Measurements from ENCODE around the gene NR2C2. TPM values are rescaled to one million over a fixed set of nuclear protein-coding genes. Genes with fewer than 3 reads are reported as not detected.
"Not testable (repeated sequence)": the region's sequence is repeated elsewhere in the genome, so short reads cannot be mapped to it uniquely, and the experiment has no call there.

Gene NR2C2
- total and polyA plus RNA-seq, 5 donors from 2014 or later: 9.3 to 61.5 (median 12.4) TPM

DNA sequence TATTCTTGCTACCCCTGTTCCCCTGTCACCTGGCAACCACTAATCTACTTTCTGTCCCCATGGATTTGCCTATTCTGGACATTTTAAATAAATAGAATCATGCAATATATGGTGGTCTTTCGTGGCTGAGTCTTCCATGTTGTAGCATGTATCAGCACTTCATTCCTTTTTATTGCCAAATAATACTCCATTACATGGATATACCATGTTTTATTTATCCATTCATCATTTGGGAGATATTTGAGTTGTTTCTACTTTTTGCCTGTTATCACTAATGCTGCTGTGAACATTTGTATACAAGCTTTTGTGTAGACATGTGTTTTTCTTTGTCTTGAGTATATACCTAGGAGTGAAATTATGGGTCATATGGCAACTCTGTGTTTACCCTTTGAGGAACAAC is 50.6 kb downstream of the NR2C2 start:
- Mint-ChIP-seq H3K4me3 (no peak overlapping the region), H3K4me1 (peaks cover 17 to 38% (median 31%) of the 10 kb centered on the region in 4 donors), H3K36me3 (peaks cover 28% of the 10 kb centered on the region), H3K27ac (no peak overlapping the region), H3K9me3 (peaks cover 0 to 4% (median 2%) of the 10 kb centered on the region in 7 donors), H3K27me3 (no peaks in the 10 kb centered on the region)
- Histone ChIP-seq H3K27me3 (ENCODE audit: control insufficient read depth, insufficient read depth, low read length) (no peaks in the 10 kb centered on the region), H3K36me3 (ENCODE audit: control insufficient read depth, insufficient read depth, low read length) (peaks cover 7% of the 10 kb centered on the region), H3K4me3 (ENCODE audit: low read depth, low read length) (no peak overlapping the region), H3K4me1 (ENCODE audit: control insufficient read depth, insufficient read depth, low read length, poor library complexity, severe bottlenecking) (no peaks in the 10 kb centered on the region), H3K27ac (ENCODE audit: insufficient read depth, low read length, poor library complexity, severe bottlenecking) (no peak overlapping the region), H3K9me3 (ENCODE audit: control insufficient read depth in 2 of 2, low read length in 2 of 2) (no peaks in the 10 kb centered on the region)
- ATAC-seq (ENCODE audit: low read depth in 2 of 2) (no peak), DNase-seq (no peak)

DNA sequence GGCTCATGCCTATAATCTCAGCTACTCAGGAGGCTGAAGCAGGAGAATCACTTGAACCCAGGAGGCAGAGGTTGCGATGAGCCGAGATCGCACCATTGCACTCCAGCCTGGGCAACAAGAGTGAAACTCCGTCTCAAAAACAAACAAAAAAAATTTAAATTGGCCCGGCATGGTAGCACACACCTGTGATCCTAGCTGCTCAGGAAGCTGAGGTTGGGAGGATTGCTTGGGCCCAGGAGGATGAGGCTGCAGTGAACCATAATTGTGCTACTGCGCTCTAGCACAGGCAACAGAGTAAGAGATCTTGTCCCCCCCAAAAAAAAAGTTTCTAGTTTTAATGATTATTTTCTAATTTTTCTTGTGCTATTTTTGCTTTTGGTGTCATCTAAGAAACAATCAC is 51.8 kb downstream of the NR2C2 start:
- H3K9me3 ChIP-seq (ENCODE audit: control insufficient read depth in 2 of 2, low read length in 2 of 2); H3K4me3 Mint-ChIP-seq; H3K27ac ChIP-seq (ENCODE audit: insufficient read depth, low read length, poor library complexity, severe bottlenecking); DNase-seq; H3K27me3 ChIP-seq (ENCODE audit: control insufficient read depth, insufficient read depth, low read length); H3K27me3 Mint-ChIP-seq; H3K4me3 ChIP-seq (ENCODE audit: low read depth, low read length); H3K27ac Mint-ChIP-seq; ATAC-seq (ENCODE audit: low read depth in 2 of 2); H3K4me1 ChIP-seq (ENCODE audit: control insufficient read depth, insufficient read depth, low read length, poor library complexity, severe bottlenecking); H3K9me3 Mint-ChIP-seq: not testable (repeated sequence)
- Mint-ChIP-seq H3K36me3 (peaks cover 35% of the 10 kb centered on the region), H3K4me1 (peaks cover 22 to 36% (median 33%) of the 10 kb centered on the region in 4 donors)
- H3K36me3 ChIP-seq (ENCODE audit: control insufficient read depth, insufficient read depth, low read length): peaks cover 18% of the 10 kb centered on the region

DNA sequence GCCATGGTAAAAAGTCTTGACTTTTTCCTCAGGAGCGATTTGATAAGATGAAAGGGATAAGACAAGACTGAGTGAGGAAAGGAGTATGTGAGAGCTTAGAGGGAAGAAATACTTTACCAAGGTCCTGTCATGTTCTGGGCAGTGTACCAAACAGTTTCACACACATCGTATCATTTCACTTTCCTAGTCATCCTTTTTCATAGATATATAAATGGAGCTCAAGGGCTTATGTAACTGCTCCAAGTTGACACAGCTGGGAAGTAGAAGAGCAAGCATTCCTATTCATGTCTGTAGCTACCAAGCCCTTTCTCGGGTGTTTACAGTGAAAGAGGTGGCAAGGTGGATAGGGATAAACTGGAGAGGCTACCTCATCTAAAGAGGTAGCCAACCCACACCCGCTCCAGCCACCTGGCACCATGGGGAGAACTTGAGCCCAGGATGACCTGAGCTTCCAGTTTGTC is 60.3 kb downstream of the NR2C2 start:
- DNase-seq (no peak), ATAC-seq (ENCODE audit: low read depth in 2 of 2) (no peak)
- peaks cover 34% of the 10 kb centered on the region for H3K36me3 Mint-ChIP-seq
- no peak overlapping the region for H3K4me3 Mint-ChIP-seq
- Histone ChIP-seq H3K27ac (ENCODE audit: insufficient read depth, low read length, poor library complexity, severe bottlenecking) (no peak overlapping the region), H3K27me3 (ENCODE audit: control insufficient read depth, insufficient read depth, low read length) (no peaks in the 10 kb centered on the region), H3K9me3 (ENCODE audit: control insufficient read depth in 2 of 2, low read length in 2 of 2) (no peaks in the 10 kb centered on the region), H3K36me3 (ENCODE audit: control insufficient read depth, insufficient read depth, low read length) (peaks cover 58% of the 10 kb centered on the region), H3K4me3 (ENCODE audit: low read depth, low read length) (no peak overlapping the region), H3K4me1 (ENCODE audit: control insufficient read depth, insufficient read depth, low read length, poor library complexity, severe bottlenecking) (no peaks in the 10 kb centered on the region)
- H3K9me3 Mint-ChIP-seq: peaks cover 0 to 5% (median 0%) of the 10 kb centered on the region in 7 donors
- H3K27me3 Mint-ChIP-seq: no peaks in the 10 kb centered on the region
- peak overlapping the region in 1 of 3 donors; percentile 73 for H3K27ac Mint-ChIP-seq
- H3K4me1 Mint-ChIP-seq: peaks cover 4 to 15% (median 6%) of the 10 kb centered on the region in 4 donors

DNA sequence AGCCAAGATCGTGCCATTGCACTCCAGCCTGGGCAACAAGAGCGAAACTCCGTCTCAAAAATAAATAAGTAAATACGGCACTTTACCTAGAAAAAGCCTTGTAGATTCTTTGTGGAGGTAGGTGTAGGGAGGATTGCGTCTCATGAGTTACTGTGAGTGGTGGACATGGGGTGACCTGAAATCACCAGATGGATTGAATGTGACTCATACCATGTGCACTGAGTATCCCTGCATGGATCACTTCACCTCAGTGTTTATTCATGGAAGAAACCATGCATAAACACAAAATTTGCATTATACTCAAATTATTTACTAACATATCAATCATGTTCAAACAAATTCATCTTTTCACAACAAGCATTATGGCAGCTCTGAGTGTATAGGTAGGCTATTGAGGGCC is 61.8 kb downstream of the NR2C2 start:
- H3K27ac Mint-ChIP-seq: peak overlapping the region in 1 of 3 donors; percentile 44
- H3K27me3 Mint-ChIP-seq: no peaks in the 10 kb centered on the region
- peaks cover 37% of the 10 kb centered on the region for H3K36me3 Mint-ChIP-seq
- H3K9me3 Mint-ChIP-seq: peaks cover 0 to 3% (median 0%) of the 10 kb centered on the region in 7 donors
- no peak for DNase-seq
- H3K4me1 Mint-ChIP-seq: peaks cover 0 to 9% (median 0%) of the 10 kb centered on the region in 4 donors
- peaks cover 59% of the 10 kb centered on the region for H3K36me3 ChIP-seq (ENCODE audit: control insufficient read depth, insufficient read depth, low read length)
- no peaks in the 10 kb centered on the region for H3K4me1 ChIP-seq (ENCODE audit: control insufficient read depth, insufficient read depth, low read length, poor library complexity, severe bottlenecking)
- no peaks in the 10 kb centered on the region for H3K27me3 ChIP-seq (ENCODE audit: control insufficient read depth, insufficient read depth, low read length)
- H3K4me3 Mint-ChIP-seq: no peak overlapping the region
- H3K9me3 ChIP-seq (ENCODE audit: control insufficient read depth in 2 of 2, low read length in 2 of 2): no peaks in the 10 kb centered on the region
- no peak for ATAC-seq (ENCODE audit: low read depth in 2 of 2)
- no peak overlapping the region for H3K4me3 ChIP-seq (ENCODE audit: low read depth, low read length)
- no peak overlapping the region for H3K27ac ChIP-seq (ENCODE audit: insufficient read depth, low read length, poor library complexity, severe bottlenecking)

DNA sequence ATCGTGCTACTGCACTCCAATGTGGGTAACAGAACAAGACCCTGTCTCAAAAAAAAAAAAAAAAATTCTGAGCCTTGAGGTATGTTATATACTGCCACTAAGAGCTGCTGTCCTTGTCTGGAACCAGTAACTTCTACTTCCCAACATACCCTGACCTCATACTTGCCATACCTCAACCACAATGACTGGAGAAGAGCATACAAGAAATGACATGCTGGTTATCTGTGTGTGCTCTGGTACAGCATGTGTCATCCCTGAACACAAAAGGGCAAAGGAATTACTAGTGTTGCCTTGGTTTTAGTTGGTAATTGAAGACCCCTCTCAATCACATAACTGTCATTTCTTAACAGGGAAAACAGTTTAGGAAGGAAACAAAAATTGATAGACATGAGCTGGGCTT is 63.3 kb downstream of the NR2C2 start:
- peaks cover 42% of the 10 kb centered on the region for H3K36me3 Mint-ChIP-seq
- peaks cover 0 to 9% (median 0%) of the 10 kb centered on the region in 4 donors for H3K4me1 Mint-ChIP-seq
- DNase-seq (no peak), ATAC-seq (ENCODE audit: low read depth in 2 of 2) (no peak)
- H3K27ac Mint-ChIP-seq: peak overlapping the region in 1 of 3 donors; percentile 44
- H3K36me3 ChIP-seq (ENCODE audit: control insufficient read depth, insufficient read depth, low read length): peaks cover 59% of the 10 kb centered on the region
- no peaks in the 10 kb centered on the region for H3K9me3 Mint-ChIP-seq
- no peaks in the 10 kb centered on the region for H3K27me3 ChIP-seq (ENCODE audit: control insufficient read depth, insufficient read depth, low read length)
- no peaks in the 10 kb centered on the region for H3K27me3 Mint-ChIP-seq
- no peaks in the 10 kb centered on the region for H3K9me3 ChIP-seq (ENCODE audit: control insufficient read depth in 2 of 2, low read length in 2 of 2)
- H3K27ac ChIP-seq (ENCODE audit: insufficient read depth, low read length, poor library complexity, severe bottlenecking): no peak overlapping the region
- no peak overlapping the region for H3K4me3 ChIP-seq (ENCODE audit: low read depth, low read length)
- no peak overlapping the region for H3K4me3 Mint-ChIP-seq
- H3K4me1 ChIP-seq (ENCODE audit: control insufficient read depth, insufficient read depth, low read length, poor library complexity, severe bottlenecking): no peaks in the 10 kb centered on the region

DNA sequence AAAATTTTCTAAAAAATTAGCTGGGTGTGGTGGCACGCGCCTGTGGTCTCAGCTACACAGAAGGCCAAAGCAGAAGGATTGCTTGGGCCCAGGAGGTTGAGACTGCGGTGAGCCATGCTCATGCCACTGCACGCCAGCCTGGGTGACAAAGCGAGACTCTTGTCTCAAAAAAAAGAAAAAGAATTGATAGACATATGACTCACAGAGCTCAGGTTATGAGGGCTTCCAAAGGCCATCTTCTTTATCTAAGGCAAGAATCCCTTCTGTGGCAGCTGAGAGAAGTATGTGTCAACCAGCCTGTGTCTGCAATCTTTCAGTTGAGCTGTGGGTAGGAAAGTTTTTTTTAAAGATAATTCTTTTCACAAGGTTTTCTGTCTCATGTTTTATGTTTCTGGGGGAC is 63.8 kb downstream of the NR2C2 start:
- no peaks in the 10 kb centered on the region for H3K9me3 ChIP-seq (ENCODE audit: control insufficient read depth in 2 of 2, low read length in 2 of 2)
- H3K4me3 ChIP-seq (ENCODE audit: low read depth, low read length): no peak overlapping the region
- peaks cover 56% of the 10 kb centered on the region for H3K36me3 ChIP-seq (ENCODE audit: control insufficient read depth, insufficient read depth, low read length)
- no peak for ATAC-seq (ENCODE audit: low read depth in 2 of 2)
- Mint-ChIP-seq H3K36me3 (peaks cover 46% of the 10 kb centered on the region), H3K27me3 (no peaks in the 10 kb centered on the region), H3K4me3 (no peak overlapping the region), H3K27ac (peak overlapping the region in 1 of 3 donors; percentile 9), H3K9me3 (no peaks in the 10 kb centered on the region), H3K4me1 (peaks cover 0 to 9% (median 0%) of the 10 kb centered on the region in 4 donors)
- no peak overlapping the region for H3K27ac ChIP-seq (ENCODE audit: insufficient read depth, low read length, poor library complexity, severe bottlenecking)
- no peaks in the 10 kb centered on the region for H3K4me1 ChIP-seq (ENCODE audit: control insufficient read depth, insufficient read depth, low read length, poor library complexity, severe bottlenecking)
- no peaks in the 10 kb centered on the region for H3K27me3 ChIP-seq (ENCODE audit: control insufficient read depth, insufficient read depth, low read length)
- no peak for DNase-seq

DNA sequence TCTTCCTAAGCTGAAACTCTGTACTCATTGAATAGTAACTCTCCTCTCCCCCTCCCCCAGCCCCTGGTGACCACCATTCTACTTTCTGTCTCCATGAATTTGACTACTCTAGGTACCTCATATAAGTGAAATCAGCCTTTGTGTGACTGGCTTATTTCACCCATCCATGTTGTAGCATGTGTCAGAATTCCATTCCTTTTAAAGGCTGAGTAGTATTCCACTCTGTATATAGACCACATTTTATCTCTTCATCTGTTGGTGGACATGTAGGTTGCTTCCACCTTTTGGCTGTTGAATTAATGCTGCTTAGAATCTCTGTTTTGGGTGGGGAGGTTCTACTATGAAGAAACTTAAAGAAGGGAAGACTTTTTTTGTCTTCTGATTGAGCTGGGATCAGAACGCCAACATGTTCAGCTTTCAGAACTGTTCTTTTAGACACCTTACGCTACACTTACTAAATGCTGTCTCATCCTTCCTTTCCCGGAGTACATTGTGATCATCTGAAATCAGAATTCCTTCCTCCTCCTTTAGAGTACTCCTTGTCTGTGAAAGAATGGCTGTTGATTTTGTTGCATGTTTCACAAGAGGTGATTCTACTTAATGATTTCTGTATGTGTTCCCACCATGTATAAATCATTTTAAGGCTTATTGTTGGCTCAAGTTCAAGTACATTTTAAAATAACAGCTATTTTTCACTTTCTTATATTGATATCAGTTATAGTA is 67.4 kb downstream of the NR2C2 start:
- Histone ChIP-seq H3K4me1 (ENCODE audit: control insufficient read depth, insufficient read depth, low read length, poor library complexity, severe bottlenecking) (no peaks in the 10 kb centered on the region), H3K36me3 (ENCODE audit: control insufficient read depth, insufficient read depth, low read length) (peaks cover 65% of the 10 kb centered on the region), H3K4me3 (ENCODE audit: low read depth, low read length) (no peak overlapping the region), H3K9me3 (ENCODE audit: control insufficient read depth in 2 of 2, low read length in 2 of 2) (no peaks in the 10 kb centered on the region), H3K27ac (ENCODE audit: insufficient read depth, low read length, poor library complexity, severe bottlenecking) (no peak overlapping the region), H3K27me3 (ENCODE audit: control insufficient read depth, insufficient read depth, low read length) (no peaks in the 10 kb centered on the region)
- DNase-seq (no peak), ATAC-seq (ENCODE audit: low read depth in 2 of 2) (no peak)
- H3K36me3 Mint-ChIP-seq: peaks cover 68% of the 10 kb centered on the region
- H3K27ac Mint-ChIP-seq: no peak overlapping the region
- no peak overlapping the region for H3K4me3 Mint-ChIP-seq
- H3K4me1 Mint-ChIP-seq: peaks cover 0 to 7% (median 0%) of the 10 kb centered on the region in 4 donors
- no peaks in the 10 kb centered on the region for H3K9me3 Mint-ChIP-seq
- no peaks in the 10 kb centered on the region for H3K27me3 Mint-ChIP-seq

DNA sequence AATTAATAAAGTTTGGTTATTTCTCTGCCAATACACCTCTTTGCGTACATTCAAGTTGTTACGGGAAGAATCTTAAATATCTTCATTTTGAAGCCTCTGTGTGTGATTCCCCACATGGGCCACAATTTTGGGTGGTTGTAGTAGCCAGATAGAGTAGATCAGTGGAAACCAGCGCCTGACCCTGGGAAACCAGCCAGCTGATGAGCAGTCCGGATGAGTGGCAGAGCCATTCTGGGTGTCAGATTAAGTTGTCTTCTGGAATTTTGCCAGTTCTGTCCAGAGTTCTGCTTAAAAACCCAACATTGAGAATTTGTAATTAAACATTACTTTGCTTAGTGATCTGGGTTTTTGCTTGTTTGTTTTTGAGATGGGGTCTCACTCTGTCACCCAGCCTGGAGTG is 68.1 kb downstream of the NR2C2 start:
- H3K27me3 ChIP-seq (ENCODE audit: control insufficient read depth, insufficient read depth, low read length): no peaks in the 10 kb centered on the region
- DNase-seq (no peak), ATAC-seq (ENCODE audit: low read depth in 2 of 2) (no peak)
- no peak overlapping the region for H3K27ac Mint-ChIP-seq
- H3K27ac ChIP-seq (ENCODE audit: insufficient read depth, low read length, poor library complexity, severe bottlenecking): no peak overlapping the region
- no peaks in the 10 kb centered on the region for H3K9me3 Mint-ChIP-seq
- peaks cover 69% of the 10 kb centered on the region for H3K36me3 ChIP-seq (ENCODE audit: control insufficient read depth, insufficient read depth, low read length)
- H3K36me3 Mint-ChIP-seq: peaks cover 73% of the 10 kb centered on the region
- no peak overlapping the region for H3K4me3 Mint-ChIP-seq
- no peaks in the 10 kb centered on the region for H3K4me1 ChIP-seq (ENCODE audit: control insufficient read depth, insufficient read depth, low read length, poor library complexity, severe bottlenecking)
- no peak overlapping the region for H3K4me3 ChIP-seq (ENCODE audit: low read depth, low read length)
- H3K9me3 ChIP-seq (ENCODE audit: control insufficient read depth in 2 of 2, low read length in 2 of 2): no peaks in the 10 kb centered on the region
- peaks cover 0 to 7% (median 0%) of the 10 kb centered on the region in 4 donors for H3K4me1 Mint-ChIP-seq
- no peaks in the 10 kb centered on the region for H3K27me3 Mint-ChIP-seq

All from CD4-positive, CD25-positive, alpha-beta regulatory T cell (primary cell).